ENCODE data around the gene XPNPEP2.

GRCh38 chrX:129800186-129800585, 61.4 kb downstream of the XPNPEP2 start:
- no peak for TF ChIP-seq CTCF (IDR thresholded peaks at IDR 0.05; ENCODE audit: low read depth, low read length, poor library complexity, severe bottlenecking)
- TF ChIP-seq EZH2phosphoT487 (IDR thresholded peaks at IDR 0.05; ENCODE audit: borderline replicate concordance, low read length), result no peak
